DOHH2 (cell line): ENCODE measurements around the gene RHBDD3.

Experiments used
- EZH2phosphoT487 ChIP-seq: fragments of 200-600 bp; sonication (generic); IDR thresholded peaks from 2 replicates; pipeline ENCODE4 v1.6.1; 2017; ENCODE audit warnings: borderline replicate concordance, mild to moderate bottlenecking, antibody characterized with exemption, low read length, moderate library complexity, mixed read lengths
- TF ChIP-seq, protein P1 (sequence below): fragments of 200-600 bp; sonication (generic); IDR thresholded peaks from one replicate; pipeline ENCODE4 v1.5.1; 2014; ENCODE audit warnings: antibody characterized with exemption, mild to moderate bottlenecking, low read depth, low read length; ENCODE audit not compliant: poor library complexity, severe bottlenecking

GRCh38 chr22:29309332-29310064 lies 41.7 kb upstream of the RHBDD3 start:
- TF ChIP-seq, protein P1, sequence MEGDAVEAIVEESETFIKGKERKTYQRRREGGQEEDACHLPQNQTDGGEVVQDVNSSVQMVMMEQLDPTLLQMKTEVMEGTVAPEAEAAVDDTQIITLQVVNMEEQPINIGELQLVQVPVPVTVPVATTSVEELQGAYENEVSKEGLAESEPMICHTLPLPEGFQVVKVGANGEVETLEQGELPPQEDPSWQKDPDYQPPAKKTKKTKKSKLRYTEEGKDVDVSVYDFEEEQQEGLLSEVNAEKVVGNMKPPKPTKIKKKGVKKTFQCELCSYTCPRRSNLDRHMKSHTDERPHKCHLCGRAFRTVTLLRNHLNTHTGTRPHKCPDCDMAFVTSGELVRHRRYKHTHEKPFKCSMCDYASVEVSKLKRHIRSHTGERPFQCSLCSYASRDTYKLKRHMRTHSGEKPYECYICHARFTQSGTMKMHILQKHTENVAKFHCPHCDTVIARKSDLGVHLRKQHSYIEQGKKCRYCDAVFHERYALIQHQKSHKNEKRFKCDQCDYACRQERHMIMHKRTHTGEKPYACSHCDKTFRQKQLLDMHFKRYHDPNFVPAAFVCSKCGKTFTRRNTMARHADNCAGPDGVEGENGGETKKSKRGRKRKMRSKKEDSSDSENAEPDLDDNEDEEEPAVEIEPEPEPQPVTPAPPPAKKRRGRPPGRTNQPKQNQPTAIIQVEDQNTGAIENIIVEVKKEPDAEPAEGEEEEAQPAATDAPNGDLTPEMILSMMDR, result no peak
- TF ChIP-seq EZH2phosphoT487, result no peak
